ENCODE measurements around the gene WNT3.
A peak's percentile ranks its signal among the peaks of the same experiment; 100 is the strongest.

WNT3 gene

DNA sequence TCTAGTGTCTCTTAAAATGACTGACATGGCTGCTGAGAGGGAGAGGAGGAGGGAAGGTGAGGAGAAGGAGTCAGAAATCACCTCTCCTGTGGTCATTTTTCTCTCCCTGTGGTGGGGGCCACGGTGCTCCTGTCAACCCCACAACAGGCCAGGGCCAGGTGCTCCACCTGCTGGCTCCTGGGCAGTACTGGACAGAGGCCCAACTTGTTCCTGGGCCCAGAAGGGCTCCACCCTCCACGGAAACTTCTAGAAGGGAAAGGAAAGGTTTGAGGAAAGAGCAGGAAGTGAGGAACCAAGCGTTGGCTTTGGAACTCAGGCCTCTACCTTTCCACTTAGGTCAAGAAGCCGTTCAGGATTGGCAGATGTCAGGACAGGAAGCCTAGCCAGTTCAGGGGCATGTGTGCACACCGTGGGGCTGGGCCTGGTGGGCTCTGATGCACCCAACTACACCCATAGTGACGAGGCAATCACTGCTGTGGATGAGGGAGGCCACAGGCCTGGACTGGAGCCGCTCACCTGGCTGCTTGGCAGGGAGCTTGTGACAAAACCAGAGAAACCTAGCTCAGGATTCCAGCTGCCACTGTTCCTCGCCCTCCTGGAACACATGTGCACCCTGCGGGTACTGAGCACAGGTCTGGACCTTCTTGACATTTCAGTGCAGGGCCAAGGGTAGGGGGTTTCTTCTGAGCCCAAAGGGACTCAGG is 36.1 kb downstream of the WNT3 start:
- no peak for DNase-seq (ENCODE audit: low read depth)

DNA sequence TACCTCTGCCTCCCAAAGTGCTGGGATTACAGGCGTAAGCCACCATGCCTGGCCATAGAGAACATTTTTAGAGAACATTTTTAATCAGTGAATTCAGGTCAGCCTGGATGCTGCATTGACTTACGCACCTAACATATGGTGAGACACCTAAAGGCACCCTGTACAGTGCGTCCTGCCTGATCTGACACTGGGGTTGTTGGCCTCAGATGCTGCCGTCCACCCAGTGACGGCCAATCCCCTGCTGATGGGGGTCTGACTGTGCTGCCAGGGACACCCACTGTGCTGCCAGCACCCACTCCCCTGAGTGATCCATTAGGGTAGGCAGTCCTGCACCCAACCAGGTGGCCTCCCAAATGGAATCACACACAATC is 38.5 kb downstream of the WNT3 start:
- no peak for DNase-seq (ENCODE audit: low read depth)
- TF ChIP-seq, protein P1, sequence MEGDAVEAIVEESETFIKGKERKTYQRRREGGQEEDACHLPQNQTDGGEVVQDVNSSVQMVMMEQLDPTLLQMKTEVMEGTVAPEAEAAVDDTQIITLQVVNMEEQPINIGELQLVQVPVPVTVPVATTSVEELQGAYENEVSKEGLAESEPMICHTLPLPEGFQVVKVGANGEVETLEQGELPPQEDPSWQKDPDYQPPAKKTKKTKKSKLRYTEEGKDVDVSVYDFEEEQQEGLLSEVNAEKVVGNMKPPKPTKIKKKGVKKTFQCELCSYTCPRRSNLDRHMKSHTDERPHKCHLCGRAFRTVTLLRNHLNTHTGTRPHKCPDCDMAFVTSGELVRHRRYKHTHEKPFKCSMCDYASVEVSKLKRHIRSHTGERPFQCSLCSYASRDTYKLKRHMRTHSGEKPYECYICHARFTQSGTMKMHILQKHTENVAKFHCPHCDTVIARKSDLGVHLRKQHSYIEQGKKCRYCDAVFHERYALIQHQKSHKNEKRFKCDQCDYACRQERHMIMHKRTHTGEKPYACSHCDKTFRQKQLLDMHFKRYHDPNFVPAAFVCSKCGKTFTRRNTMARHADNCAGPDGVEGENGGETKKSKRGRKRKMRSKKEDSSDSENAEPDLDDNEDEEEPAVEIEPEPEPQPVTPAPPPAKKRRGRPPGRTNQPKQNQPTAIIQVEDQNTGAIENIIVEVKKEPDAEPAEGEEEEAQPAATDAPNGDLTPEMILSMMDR (conservative IDR thresholded peaks at IDR 0.05; ENCODE audit: control insufficient read depth, insufficient read depth, low read depth, low read length) = no peak
- no peak overlapping the region for H3K4me3 ChIP-seq (ENCODE audit: control insufficient read depth, low read depth, low read length)

More for the DNA sequence above, 36.1 kb downstream of the WNT3 start:
- TF ChIP-seq, protein P1 (conservative IDR thresholded peaks at IDR 0.05; ENCODE audit: control insufficient read depth, insufficient read depth, low read depth, low read length) = peak; percentile 48
- no peak overlapping the region for H3K4me3 ChIP-seq (ENCODE audit: control insufficient read depth, low read depth, low read length)

DNA sequence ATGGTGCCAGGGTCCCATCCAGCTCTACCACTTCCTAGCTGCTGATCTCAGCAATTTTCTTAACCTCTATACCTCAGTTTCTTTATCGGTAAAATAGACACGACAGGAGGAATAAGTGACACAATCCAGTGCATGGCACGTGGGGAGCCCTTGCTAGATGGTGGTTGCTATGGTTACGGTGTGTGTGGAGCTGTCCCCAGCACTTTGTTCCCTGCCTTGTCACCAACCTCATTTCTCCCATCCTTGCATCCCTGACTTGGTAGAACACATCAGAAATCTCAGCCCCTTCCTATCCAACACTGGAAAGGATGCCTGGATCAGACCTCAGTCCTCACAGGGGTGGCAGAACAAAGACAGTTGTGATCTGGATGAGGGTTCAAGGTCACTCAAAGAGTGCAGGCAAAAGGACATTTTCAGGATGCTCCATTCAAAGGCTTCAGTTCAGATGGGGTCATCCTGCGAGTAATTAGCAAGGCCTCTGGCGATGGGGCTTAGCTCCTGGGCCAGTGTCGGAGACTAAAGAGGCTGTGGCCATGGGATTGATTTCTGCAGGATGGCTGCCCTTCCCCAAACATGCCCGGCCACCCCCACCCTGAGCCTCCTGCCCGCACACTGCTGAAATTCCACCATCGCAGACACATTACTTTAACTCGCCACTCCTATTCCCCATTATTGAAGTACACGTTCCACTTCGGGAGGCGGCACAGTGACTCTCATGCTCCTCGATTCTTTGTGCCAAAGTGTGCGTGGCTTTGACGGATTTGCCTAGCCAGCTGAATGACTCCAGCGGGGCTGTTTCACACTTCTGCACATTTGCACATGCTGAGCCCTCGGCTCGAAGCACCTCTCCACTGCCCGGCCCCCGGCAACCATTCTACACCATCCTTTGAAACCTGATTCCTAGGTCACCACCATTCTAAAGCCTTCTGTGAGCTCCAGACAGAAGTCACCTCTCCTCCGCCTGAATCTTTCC is 40.3 kb downstream of the WNT3 start:
- H3K4me3 ChIP-seq (ENCODE audit: control insufficient read depth, low read depth, low read length) = no peak overlapping the region
- TF ChIP-seq, protein P1 (conservative IDR thresholded peaks at IDR 0.05; ENCODE audit: control insufficient read depth, insufficient read depth, low read depth, low read length) = no peak
- no peak for DNase-seq (ENCODE audit: low read depth)

DNA sequence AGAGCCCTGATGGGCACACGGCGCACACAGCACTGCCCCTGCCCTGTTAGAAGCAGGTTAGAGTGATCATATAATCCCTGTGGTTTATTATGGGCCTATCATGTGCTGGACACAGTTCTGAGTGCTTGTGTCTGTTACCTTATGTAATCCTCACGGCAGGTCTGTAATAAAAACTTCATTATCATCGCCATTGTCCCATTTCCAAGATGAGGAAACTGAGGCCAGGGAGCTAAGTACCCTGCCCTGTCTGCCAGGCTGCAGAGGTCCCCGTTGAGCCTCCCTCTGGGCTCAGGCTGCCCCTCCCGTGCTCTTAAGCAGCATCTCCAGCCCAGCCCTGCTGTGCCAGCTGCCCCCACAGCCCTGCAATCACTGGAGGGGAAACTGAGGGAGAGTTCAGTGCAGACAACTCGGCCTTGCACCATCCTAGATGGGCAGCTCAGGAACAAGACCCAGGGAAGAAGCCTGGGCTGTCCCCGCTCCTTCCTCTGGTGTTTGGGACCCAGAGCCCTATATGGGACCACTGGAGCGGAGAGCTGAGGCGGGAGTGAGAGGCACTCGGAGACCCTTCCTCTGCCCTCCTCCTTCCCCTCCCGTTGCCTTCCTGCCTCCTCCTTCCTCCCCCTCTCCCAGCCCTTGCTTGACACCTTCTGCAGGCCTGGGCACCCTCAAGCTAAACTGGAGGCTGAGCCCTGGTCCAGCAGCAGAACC is 42.0 kb downstream of the WNT3 start:
- H3K4me3 ChIP-seq (ENCODE audit: control insufficient read depth, low read depth, low read length) = no peak overlapping the region
- TF ChIP-seq, protein P1 (conservative IDR thresholded peaks at IDR 0.05; ENCODE audit: control insufficient read depth, insufficient read depth, low read depth, low read length) = no peak
- DNase-seq (ENCODE audit: low read depth) = no peak

DNA sequence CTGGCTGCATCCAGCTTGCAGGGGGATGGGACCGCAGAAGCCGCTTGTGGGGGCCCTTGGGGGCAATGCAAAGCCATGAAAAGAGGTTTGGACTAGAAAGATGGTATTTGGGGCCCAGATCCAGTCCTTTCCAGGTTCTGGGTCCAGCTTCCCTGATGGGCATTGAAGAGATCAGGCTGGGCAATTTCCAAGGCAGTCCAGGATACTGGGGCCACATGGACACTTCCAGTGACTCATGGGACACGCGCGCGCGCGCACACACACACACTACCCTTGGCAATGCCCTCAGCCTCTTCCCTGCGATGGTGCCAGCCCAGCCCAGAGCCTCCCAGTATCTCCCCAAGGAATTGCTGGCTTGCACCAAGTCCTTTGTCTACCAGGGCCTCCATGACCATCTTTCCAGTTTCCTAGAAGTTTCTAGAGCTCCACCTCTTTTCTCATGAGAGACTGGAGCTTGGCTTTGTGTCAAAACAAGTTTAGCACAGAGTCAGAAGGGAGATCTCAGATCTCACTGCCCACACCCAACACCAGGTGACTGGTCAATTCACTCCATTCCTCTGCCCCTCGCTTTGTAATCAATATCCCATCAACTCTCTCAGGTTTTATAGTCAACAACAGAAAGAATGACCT is 44.3 kb downstream of the WNT3 start:
- no peak overlapping the region for H3K4me3 ChIP-seq (ENCODE audit: control insufficient read depth, low read depth, low read length)
- DNase-seq (ENCODE audit: low read depth) = no peak
- TF ChIP-seq, protein P1 (conservative IDR thresholded peaks at IDR 0.05; ENCODE audit: control insufficient read depth, insufficient read depth, low read depth, low read length) = no peak

DNA sequence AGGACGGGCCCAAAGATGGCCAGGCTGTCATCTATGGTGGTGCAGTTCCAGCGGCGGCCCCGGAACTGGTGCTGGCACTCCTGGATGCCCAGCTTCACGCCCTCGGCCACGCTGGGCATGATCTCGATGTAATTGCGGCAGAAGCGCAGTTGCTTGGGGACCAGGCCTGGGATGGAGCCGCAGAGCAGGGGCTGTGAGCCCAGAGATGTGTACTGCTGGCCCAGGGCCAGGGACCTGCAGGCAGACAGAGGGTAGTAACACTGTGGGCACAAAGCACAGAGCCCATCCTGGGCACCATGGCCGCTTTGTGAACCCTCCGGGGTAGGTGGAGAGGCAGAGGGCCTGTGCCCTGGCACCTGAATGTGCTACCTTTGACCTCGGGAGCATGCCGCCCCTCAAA is 44.8 kb downstream of the WNT3 start:
- no peak overlapping the region for H3K4me3 ChIP-seq (ENCODE audit: control insufficient read depth, low read depth, low read length)
- no peak for DNase-seq (ENCODE audit: low read depth)
- TF ChIP-seq, protein P1 (conservative IDR thresholded peaks at IDR 0.05; ENCODE audit: control insufficient read depth, insufficient read depth, low read depth, low read length) = no peak
